HG03457 (cell line): ENCODE measurements around the gene MILR1.
"Not testable (repeated sequence)": the region's sequence is repeated elsewhere in the genome, so short reads cannot be mapped to it uniquely, and the experiment has no call there.

Experiments
- ATAC-seq: cut with Tn5 transposase; IDR thresholded peaks from one replicate; pipeline ENCODE4 v1.9.1; 2021; ENCODE audit warnings: moderate number of reproducible peaks; ENCODE audit not compliant: unreplicated experiment

MILR1 gene

GRCh38 chr17:64426596-64426995 lies 22.3 kb upstream of the MILR1 start:
- ATAC-seq, result no peak

- no peak for ATAC-seq
These were observed 20.5 kb upstream of the MILR1 start for GRCh38 chr17:64428406-64428805.

GRCh38 chr17:64430036-64430435 lies 18.9 kb upstream of the MILR1 start:
- not testable (repeated sequence) for ATAC-seq

- ATAC-seq, result no peak
These were observed 17.4 kb upstream of the MILR1 start for GRCh38 chr17:64431534-64431933.

- no peak for ATAC-seq
These were observed 10.9 kb upstream of the MILR1 start for GRCh38 chr17:64437944-64438525.

GRCh38 chr17:64439521-64439920 lies 9.4 kb upstream of the MILR1 start:
- not testable (repeated sequence) for ATAC-seq

- no peak for ATAC-seq
These were observed 9.0 kb upstream of the MILR1 start for GRCh38 chr17:64439956-64440355.

- ATAC-seq, result no peak
These were observed 7.0 kb upstream of the MILR1 start for GRCh38 chr17:64441772-64442540.

- no peak for ATAC-seq
These were observed 6.4 kb upstream of the MILR1 start for GRCh38 chr17:64442541-64442971.

GRCh38 chr17:64443086-64443760 lies 5.7 kb upstream of the MILR1 start:
- ATAC-seq, result no peak

- ATAC-seq, result no peak
These were observed 1.4 kb upstream of the MILR1 start for GRCh38 chr17:64447526-64447925.

GRCh38 chr17:64449545-64449944 lies 630 bp downstream of the MILR1 start:
- ATAC-seq, result no peak

- ATAC-seq, result no peak
These were observed 7.3 kb downstream of the MILR1 start for GRCh38 chr17:64455993-64456885.

GRCh38 chr17:64457156-64457555 lies 8.2 kb downstream of the MILR1 start:
- ATAC-seq, result no peak

- ATAC-seq, result no peak
These were observed 9.8 kb downstream of the MILR1 start for GRCh38 chr17:64458756-64459155.

- no peak for ATAC-seq
These were observed 10.4 kb downstream of the MILR1 start for GRCh38 chr17:64459284-64459747.

- not testable (repeated sequence) for ATAC-seq
These were observed 10.9 kb downstream of the MILR1 start for GRCh38 chr17:64459818-64460217.

- ATAC-seq, result no peak
These were observed 12.0 kb downstream of the MILR1 start for GRCh38 chr17:64460955-64461354.

GRCh38 chr17:64461788-64462187 lies 12.9 kb downstream of the MILR1 start:
- no peak for ATAC-seq

- no peak for ATAC-seq
These were observed 17.3 kb downstream of the MILR1 start for GRCh38 chr17:64466019-64466735.
